GM12878 (cell line): ENCODE results near the gene CHST8. TPM values are rescaled to one million over a fixed set of nuclear protein-coding genes. Genes with fewer than 3 reads are reported as not detected.

Experiments
- ATAC-seq: fragments of 200-7000 bp; cut with Tn5 transposase; 3 replicates; pipeline ENCODE4 v1.9.1; 2020; ENCODE audit warnings: mild to moderate bottlenecking, moderate library complexity
- BruUV-seq: library from RNA; stranded (reverse); fragments of 400-500 nt; replicated peaks from 2 replicates; lab custom pipeline; 2021; lab: Mats Ljungman, UMichigan
- CTCF ChIA-PET: fragments of 300-600 bp; sonication (Branson Sonifier 250); formaldehyde crosslinking; extraction: SDS; loops from one replicate; lab custom pipeline; 2021; ENCODE audit warnings: inconsistent platforms; lab: Yijun Ruan, JAX
- POLR2A ChIA-PET: fragments of 350-600 bp; formaldehyde crosslinking; extraction: SDS; loops from one replicate; lab custom pipeline; 2021; ENCODE audit warnings: inconsistent platforms; lab: Charles Lee
- RAD21 ChIA-PET: fragments of 300-600 bp; sonication (Branson Sonifier 250); formaldehyde crosslinking; loops from one replicate; lab custom pipeline; 2023; ENCODE audit warnings: antibody characterized with exemption; ENCODE audit not compliant: unreplicated experiment; lab: Charles Lee
- SMC1A ChIA-PET: fragments of 300-600 bp; sonication (Branson Sonifier 250); formaldehyde crosslinking; loops from one replicate; lab custom pipeline; 2023; ENCODE audit not compliant: unreplicated experiment, uncharacterized antibody; lab: Charles Lee
- DNase-seq: peaks from one replicate; pipeline ENCODE4 v3.0.0-alpha.2; 2011; ENCODE audit warnings: low read depth, low spot score
- FAIRE-seq: peaks from 3 replicates; lab custom pipeline; 2011; peaks lifted over from hg19 to GRCh38; lab: Jason Lieb, UNC
- H2AFZ ChIP-seq: 2 replicates; pipeline ENCODE4 v1.6.0; 2011; ENCODE audit warnings: low read depth, low read length, control low read depth; ENCODE audit not compliant: control insufficient read depth
- H3K27ac ChIP-seq: 2 replicates; pipeline ENCODE4 v1.5.1; 2011; ENCODE audit warnings: control low read depth; ENCODE audit not compliant: control insufficient read depth, insufficient read depth
- H3K27me3 ChIP-seq, 2 experiments: replicated peaks in 1 of 2; 2 replicates each; pipeline versions ENCODE4 v1.6.0 to v1.6.1; 2011; ENCODE audit warnings: low read length in 1 of 2; ENCODE audit not compliant: control insufficient read depth in 2 of 2, insufficient read depth in 2 of 2
- H3K36me3 ChIP-seq, 2 experiments: 2 replicates each; pipeline ENCODE4 v1.5.1; 2011; ENCODE audit warnings: low read length in 1 of 2; ENCODE audit not compliant: control insufficient read depth in 2 of 2, insufficient read depth in 2 of 2
- H3K4me1 ChIP-seq: 2 replicates; pipeline ENCODE4 v1.6.1; 2011; ENCODE audit warnings: mild to moderate bottlenecking, low read length, moderate library complexity, mixed read lengths; ENCODE audit not compliant: control insufficient read depth, insufficient read depth
- H3K4me2 ChIP-seq: 2 replicates; pipeline ENCODE4 v1.6.0; 2011; ENCODE audit warnings: control low read depth; ENCODE audit not compliant: control insufficient read depth, insufficient read depth
- H3K4me3 ChIP-seq: fragments of 200-600 bp; sonication (generic); 2 replicates; pipeline ENCODE4 v1.5.1; 2016
- H3K79me2 ChIP-seq: 2 replicates; pipeline ENCODE4 v1.6.0; 2011; ENCODE audit warnings: low read length; ENCODE audit not compliant: control insufficient read depth, insufficient read depth
- H3K9ac ChIP-seq: 2 replicates; pipeline ENCODE4 v1.8.0; 2011; ENCODE audit warnings: low read length, control low read depth, mixed read lengths; ENCODE audit not compliant: control insufficient read depth, insufficient read depth
- H3K9me3 ChIP-seq: replicated peaks from 3 replicates; pipeline ENCODE4 v1.5.1; 2011; ENCODE audit warnings: mild to moderate bottlenecking, low read length; ENCODE audit not compliant: control insufficient read depth, insufficient read depth
- H4K20me1 ChIP-seq: 2 replicates; pipeline ENCODE4 v1.6.0; 2011; ENCODE audit not compliant: control insufficient read depth, insufficient read depth
- ASH2L ChIP-seq: fragments of 300-600, 200-600 bp; sonication (generic); IDR thresholded peaks from 2 replicates; pipeline ENCODE4 v1.6.1; 2017; ENCODE audit warnings: low read depth, mild to moderate bottlenecking, borderline replicate concordance
- FOXM1 ChIP-seq: IDR thresholded peaks from 2 replicates; pipeline ENCODE4 v1.6.1; 2012; ENCODE audit warnings: low read depth, mild to moderate bottlenecking, inconsistent platforms, low read length, moderate library complexity
- MYB ChIP-seq: fragments of 150-350 bp; IDR thresholded peaks from 2 replicates; pipeline ENCODE4 v1.6.1; 2014; ENCODE audit warnings: mild to moderate bottlenecking, low read depth, low read length, borderline replicate concordance
- NFIC ChIP-seq: IDR thresholded peaks from 2 replicates; pipeline ENCODE4 v1.6.1; 2012; ENCODE audit warnings: low read depth, mild to moderate bottlenecking, inconsistent platforms, low read length, moderate library complexity
- POLR2A ChIP-seq: IDR thresholded peaks from 2 replicates; pipeline ENCODE4 v1.6.1; 2011; ENCODE audit warnings: low read depth, mild to moderate bottlenecking, low read length
- POLR2AphosphoS5 ChIP-seq: IDR thresholded peaks from 2 replicates; pipeline ENCODE4 v1.6.1; 2011; ENCODE audit warnings: mild to moderate bottlenecking, low read length, inconsistent platforms
- SUPT20H ChIP-seq: IDR thresholded peaks from 2 replicates; pipeline ENCODE4 v1.6.1; 2011; ENCODE audit warnings: low read depth, mild to moderate bottlenecking, low read length, moderate library complexity, borderline replicate concordance; ENCODE audit not compliant: control insufficient read depth
- ZBED1 ChIP-seq: IDR thresholded peaks from 2 replicates; pipeline ENCODE4 v1.6.1; 2016; ENCODE audit warnings: borderline replicate concordance
- ZNF207 ChIP-seq: fragments of 450-650 bp; IDR thresholded peaks from 2 replicates; pipeline ENCODE4 v1.6.1; 2014; ENCODE audit warnings: antibody characterized with exemption, mild to moderate bottlenecking, borderline replicate concordance
- WGBS: methylation state at CpG from one replicate; pipeline ENCODE4 v1.1.6; 2016; ENCODE audit warnings: low lambda C conversion rate; ENCODE audit not compliant: insufficient replicate concordance, insufficient coverage; ENCODE audit errors: missing lambda C conversion rate; 5-methylcytosine and 5-hydroxymethylcytosine counted together
- in situ Hi-C: fragments of 300-500 bp; cut with MboI; formaldehyde crosslinking; loops from 9 replicates; pipeline ENCODE4 v1.14.3; 2018; ENCODE audit warnings: mixed read lengths
- intact Hi-C: fragments of 100-400 bp; cut with micrococcal nuclease; formaldehyde crosslinking; loops from one replicate; pipeline ENCODE4 v1.14.2; 2022; ENCODE audit not compliant: unreplicated experiment
- polyA plus RNA-seq, 11 experiments: library from polyadenylated mRNA; depleted of rRNA in 4 of 11; unstranded in 6 of 11; stranded (reverse) in 5 of 11; fragments of >200 nt; fragmentation: Nextera tagmentation in 4 of 11; fragmentation: Illumina TruSeq in 1 of 11; extraction: Ambion mirVana in 4 of 11; extraction: Trizol in 1 of 11; gene quantifications; 1 replicate in 1 of 11; 2 replicates in 10 of 11; pipeline versions ENCODE4 v1.2.1 to v1.2.3, GENCODE V29; 2011 to 2016; ENCODE audit warnings: inconsistent platforms in 2 of 11, missing spikeins in 2 of 11, low read depth in 1 of 11
- total RNA-seq, 4 experiments: library from RNA; depleted of rRNA in 3 of 4; stranded (reverse); fragments of >200 nt in 3 of 4; fragmentation: Illumina TruSeq in 1 of 4; extraction: Trizol in 1 of 4; gene quantifications; 2 replicates each; pipeline versions ENCODE4 v1.2.1 to v1.2.3, GENCODE V29; 2013 to 2021
- TF ChIP-seq, protein P1 (sequence below): IDR thresholded peaks from 2 replicates; pipeline ENCODE4 v1.6.1; 2011; ENCODE audit warnings: borderline replicate concordance, low read depth, mild to moderate bottlenecking, moderate library complexity, mixed read lengths, low read length; ENCODE audit not compliant: insufficient read depth; ENCODE audit errors: extremely low read length

The CHST8 gene
- total and polyA plus RNA-seq, 10 of the 15 experiments (the other 5 are each of a cell fraction or from before 2014, with no cell fraction given) = 0.06 TPM; not detected in 9

DNA sequence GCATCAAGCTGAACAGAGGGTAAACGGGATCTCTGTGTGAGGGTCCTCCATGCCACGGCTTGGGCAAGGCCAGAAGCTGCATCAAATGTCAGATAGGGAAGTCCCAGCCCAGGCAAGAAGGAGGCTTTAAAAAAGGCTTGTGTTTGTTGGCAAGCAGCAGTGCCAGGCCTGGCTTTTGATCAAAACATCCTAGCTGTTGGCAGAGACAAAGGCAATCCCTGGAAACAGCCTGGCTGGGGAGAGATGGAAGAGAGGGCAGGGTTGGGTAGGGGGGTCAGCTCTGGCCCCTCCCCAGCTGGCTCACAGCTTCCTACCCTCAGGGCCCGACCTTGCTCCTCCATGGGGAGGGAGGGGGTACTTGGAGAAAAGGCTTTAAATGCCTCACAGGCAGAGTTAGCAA lies 113.2 kb downstream of the CHST8 start:
- DNase-seq = no peak
- H3K27me3 ChIP-seq = no peaks in the 10 kb centered on the region; a peak in 1 of 4 replicates
- no peak overlapping the region for H3K27ac ChIP-seq
- ChIA-PET CTCF (no interaction called here), SMC1A (no interaction called here), RAD21 (no interaction called here), POLR2A (no interaction called here)
- H3K79me2 ChIP-seq = no peaks in the 10 kb centered on the region
- no peak overlapping the region for H2AFZ ChIP-seq
- no TSS peak for BruUV-seq
- no peak overlapping the region for H3K9ac ChIP-seq
- no peaks in the 10 kb centered on the region for H4K20me1 ChIP-seq
- H3K4me1 ChIP-seq = no peaks in the 10 kb centered on the region
- no peak overlapping the region for H3K4me2 ChIP-seq
- TF ChIP-seq SUPT20H (no peak), MYB (no peak), ZBED1 (no peak), ZNF207 (no peak), FOXM1 (no peak), NFIC (no peak), POLR2AphosphoS5 (no peak), POLR2A (no peak), ASH2L (no peak)
- TF ChIP-seq, protein P1, sequence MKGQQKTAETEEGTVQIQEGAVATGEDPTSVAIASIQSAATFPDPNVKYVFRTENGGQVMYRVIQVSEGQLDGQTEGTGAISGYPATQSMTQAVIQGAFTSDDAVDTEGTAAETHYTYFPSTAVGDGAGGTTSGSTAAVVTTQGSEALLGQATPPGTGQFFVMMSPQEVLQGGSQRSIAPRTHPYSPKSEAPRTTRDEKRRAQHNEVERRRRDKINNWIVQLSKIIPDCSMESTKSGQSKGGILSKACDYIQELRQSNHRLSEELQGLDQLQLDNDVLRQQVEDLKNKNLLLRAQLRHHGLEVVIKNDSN = no peak
- 3% methylated on average over 3 of the region's 3 CpGs for WGBS
- in situ Hi-C loops = no loop called here
- H3K9me3 ChIP-seq = no peaks in the 10 kb centered on the region
- no peak overlapping the region for H3K4me3 ChIP-seq
- intact Hi-C loops = no loop called here
- no peaks in the 10 kb centered on the region for H3K36me3 ChIP-seq
- FAIRE-seq = no peak
- ATAC-seq = no peak
